ENCODE data around the gene PPP2R2C. TPM values are rescaled to one million over a fixed set of nuclear protein-coding genes. Genes with fewer than 3 reads are reported as not detected.

PPP2R2C gene
- total RNA-seq, 1 experiment from 2014 or later = not detected

- H3K27me3 ChIP-seq (replicated peaks; ENCODE audit: insufficient read depth, low read depth, low read length, poor library complexity) = peaks cover 66% of the 10 kb centered on the region
- no peaks in the 10 kb centered on the region for H3K4me1 ChIP-seq (ENCODE audit: insufficient read depth, low read length, poor library complexity, severe bottlenecking)
- intact Hi-C loops (cut with micrococcal nuclease; ENCODE audit: unreplicated experiment) = no loop called here
- TF ChIP-seq, protein P1, sequence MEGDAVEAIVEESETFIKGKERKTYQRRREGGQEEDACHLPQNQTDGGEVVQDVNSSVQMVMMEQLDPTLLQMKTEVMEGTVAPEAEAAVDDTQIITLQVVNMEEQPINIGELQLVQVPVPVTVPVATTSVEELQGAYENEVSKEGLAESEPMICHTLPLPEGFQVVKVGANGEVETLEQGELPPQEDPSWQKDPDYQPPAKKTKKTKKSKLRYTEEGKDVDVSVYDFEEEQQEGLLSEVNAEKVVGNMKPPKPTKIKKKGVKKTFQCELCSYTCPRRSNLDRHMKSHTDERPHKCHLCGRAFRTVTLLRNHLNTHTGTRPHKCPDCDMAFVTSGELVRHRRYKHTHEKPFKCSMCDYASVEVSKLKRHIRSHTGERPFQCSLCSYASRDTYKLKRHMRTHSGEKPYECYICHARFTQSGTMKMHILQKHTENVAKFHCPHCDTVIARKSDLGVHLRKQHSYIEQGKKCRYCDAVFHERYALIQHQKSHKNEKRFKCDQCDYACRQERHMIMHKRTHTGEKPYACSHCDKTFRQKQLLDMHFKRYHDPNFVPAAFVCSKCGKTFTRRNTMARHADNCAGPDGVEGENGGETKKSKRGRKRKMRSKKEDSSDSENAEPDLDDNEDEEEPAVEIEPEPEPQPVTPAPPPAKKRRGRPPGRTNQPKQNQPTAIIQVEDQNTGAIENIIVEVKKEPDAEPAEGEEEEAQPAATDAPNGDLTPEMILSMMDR (conservative IDR thresholded peaks at IDR 0.05; ENCODE audit: low read depth, low read length) = no peak
- no peak for TF ChIP-seq EZH2 (IDR thresholded peaks at IDR 0.05; ENCODE audit: borderline replicate concordance, low read depth, low read length, poor library complexity, severe bottlenecking)
- CTCF ChIA-PET = no interaction called here
- no peak for DNase-seq (ENCODE audit: low spot score)
- H3K4me3 ChIP-seq (ENCODE audit: low read depth, low read length, poor library complexity, severe bottlenecking) = no peak overlapping the region
- H3K27ac ChIP-seq (ENCODE audit: low read depth, low read length, poor library complexity, severe bottlenecking) = no peak overlapping the region
- no peaks in the 10 kb centered on the region for H3K36me3 ChIP-seq (ENCODE audit: insufficient read depth, low read length, poor library complexity, severe bottlenecking)
- H3K9me3 ChIP-seq (ENCODE audit: low read depth, low read length, poor library complexity, severe bottlenecking) = no peaks in the 10 kb centered on the region
- POLR2A ChIA-PET (ENCODE audit: low non-redundant PET) = no interaction called here
- BruUV-seq (replicated peaks) = no TSS peak
Measured at GRCh38 chr4:6465955-6466354, 6.5 kb downstream of the PPP2R2C start.

GRCh38 chr4:6464842-6465588, 7.4 kb downstream of the PPP2R2C start:
- H3K4me1 ChIP-seq (ENCODE audit: insufficient read depth, low read length, poor library complexity, severe bottlenecking) = no peaks in the 10 kb centered on the region
- BruUV-seq (replicated peaks) = no TSS peak
- no peak overlapping the region for H3K4me3 ChIP-seq (ENCODE audit: low read depth, low read length, poor library complexity, severe bottlenecking)
- peaks cover 66% of the 10 kb centered on the region for H3K27me3 ChIP-seq (replicated peaks; ENCODE audit: insufficient read depth, low read depth, low read length, poor library complexity)
- intact Hi-C loops (cut with micrococcal nuclease; ENCODE audit: unreplicated experiment) = no loop called here
- H3K36me3 ChIP-seq (ENCODE audit: insufficient read depth, low read length, poor library complexity, severe bottlenecking) = no peaks in the 10 kb centered on the region
- ChIA-PET POLR2A (ENCODE audit: low non-redundant PET) (no interaction called here), CTCF (no interaction called here)
- no peaks in the 10 kb centered on the region for H3K9me3 ChIP-seq (ENCODE audit: low read depth, low read length, poor library complexity, severe bottlenecking)
- TF ChIP-seq, protein P1 (conservative IDR thresholded peaks at IDR 0.05; ENCODE audit: low read depth, low read length) = no peak
- TF ChIP-seq EZH2 (IDR thresholded peaks at IDR 0.05; ENCODE audit: borderline replicate concordance, low read depth, low read length, poor library complexity, severe bottlenecking) = no peak
- no peak overlapping the region for H3K27ac ChIP-seq (ENCODE audit: low read depth, low read length, poor library complexity, severe bottlenecking)
- no peak for DNase-seq (ENCODE audit: low spot score)

DNA sequence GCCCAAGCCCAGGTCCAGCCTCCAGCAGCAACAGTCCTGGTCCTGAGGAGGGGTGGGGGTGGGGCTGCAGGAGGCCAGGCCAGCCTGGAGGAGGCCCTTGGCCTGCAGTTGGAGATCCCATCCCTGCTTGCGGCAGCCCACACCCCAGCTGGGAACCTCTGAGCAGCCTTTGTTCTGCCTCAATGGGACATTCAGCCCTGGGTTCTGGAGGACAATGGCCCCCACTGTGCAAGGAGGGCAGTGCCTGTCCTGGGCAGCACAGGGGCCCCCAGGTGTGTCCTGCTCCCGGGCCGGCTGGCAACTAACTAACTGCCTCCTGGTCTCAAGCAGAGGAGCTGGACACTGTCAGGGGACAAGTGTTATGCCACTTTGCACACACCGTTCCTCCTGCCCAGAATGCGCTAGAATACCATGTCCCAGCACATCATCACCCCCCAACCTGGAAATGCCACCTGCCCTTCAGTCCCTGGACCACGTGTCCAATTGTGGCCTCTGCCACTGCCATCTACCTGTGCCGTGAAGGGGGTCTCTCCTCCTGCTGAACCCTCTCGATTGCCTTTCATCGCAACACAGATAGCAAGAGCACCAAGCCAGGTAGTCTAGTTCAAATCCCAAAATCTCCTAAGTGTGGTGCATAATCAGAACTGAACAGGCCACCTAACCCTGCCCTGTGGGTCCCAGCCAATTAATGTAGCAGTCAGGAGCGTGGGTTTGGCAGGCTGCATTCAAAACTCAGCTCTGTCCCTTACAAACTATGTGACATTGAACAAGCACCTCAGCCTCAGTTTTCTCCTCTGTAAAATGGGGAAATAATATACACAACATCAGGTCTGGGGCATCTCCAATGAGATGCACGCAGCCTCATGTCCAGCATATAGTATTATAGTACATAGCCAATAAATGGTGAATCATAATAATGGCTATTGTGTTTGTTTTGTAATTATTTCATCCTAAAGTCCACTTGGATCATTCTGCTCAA, 8.8 kb downstream of the PPP2R2C start:
- Histone ChIP-seq H3K36me3 (ENCODE audit: insufficient read depth, low read length, poor library complexity, severe bottlenecking) (no peaks in the 10 kb centered on the region), H3K27ac (ENCODE audit: low read depth, low read length, poor library complexity, severe bottlenecking) (no peak overlapping the region), H3K9me3 (ENCODE audit: low read depth, low read length, poor library complexity, severe bottlenecking) (no peaks in the 10 kb centered on the region), H3K4me3 (ENCODE audit: low read depth, low read length, poor library complexity, severe bottlenecking) (no peak overlapping the region), H3K27me3 (replicated peaks; ENCODE audit: insufficient read depth, low read depth, low read length, poor library complexity) (peaks cover 66% of the 10 kb centered on the region), H3K4me1 (ENCODE audit: insufficient read depth, low read length, poor library complexity, severe bottlenecking) (no peaks in the 10 kb centered on the region)
- no peak for DNase-seq (ENCODE audit: low spot score)
- ChIA-PET POLR2A (ENCODE audit: low non-redundant PET) (no interaction called here), CTCF (no interaction called here)
- intact Hi-C loops (cut with micrococcal nuclease; ENCODE audit: unreplicated experiment) = no loop called here
- TF ChIP-seq, protein P1 (conservative IDR thresholded peaks at IDR 0.05; ENCODE audit: low read depth, low read length) = no peak
- no peak for TF ChIP-seq EZH2 (IDR thresholded peaks at IDR 0.05; ENCODE audit: borderline replicate concordance, low read depth, low read length, poor library complexity, severe bottlenecking)
- no TSS peak for BruUV-seq (replicated peaks)
